ENCODE data around the gene CDC42BPG.
A peak's percentile ranks its signal among the peaks of the same experiment; 100 is the strongest.

Gene CDC42BPG

GRCh38 chr11:64863391-64864060, 19.1 kb upstream of the CDC42BPG start:
- DNase-seq = no peak

- DNase-seq = no peak
Observed at GRCh38 chr11:64862987-64863390, 18.5 kb upstream of the CDC42BPG start.

GRCh38 chr11:64861227-64861975, 16.9 kb upstream of the CDC42BPG start:
- no peak for DNase-seq

DNA sequence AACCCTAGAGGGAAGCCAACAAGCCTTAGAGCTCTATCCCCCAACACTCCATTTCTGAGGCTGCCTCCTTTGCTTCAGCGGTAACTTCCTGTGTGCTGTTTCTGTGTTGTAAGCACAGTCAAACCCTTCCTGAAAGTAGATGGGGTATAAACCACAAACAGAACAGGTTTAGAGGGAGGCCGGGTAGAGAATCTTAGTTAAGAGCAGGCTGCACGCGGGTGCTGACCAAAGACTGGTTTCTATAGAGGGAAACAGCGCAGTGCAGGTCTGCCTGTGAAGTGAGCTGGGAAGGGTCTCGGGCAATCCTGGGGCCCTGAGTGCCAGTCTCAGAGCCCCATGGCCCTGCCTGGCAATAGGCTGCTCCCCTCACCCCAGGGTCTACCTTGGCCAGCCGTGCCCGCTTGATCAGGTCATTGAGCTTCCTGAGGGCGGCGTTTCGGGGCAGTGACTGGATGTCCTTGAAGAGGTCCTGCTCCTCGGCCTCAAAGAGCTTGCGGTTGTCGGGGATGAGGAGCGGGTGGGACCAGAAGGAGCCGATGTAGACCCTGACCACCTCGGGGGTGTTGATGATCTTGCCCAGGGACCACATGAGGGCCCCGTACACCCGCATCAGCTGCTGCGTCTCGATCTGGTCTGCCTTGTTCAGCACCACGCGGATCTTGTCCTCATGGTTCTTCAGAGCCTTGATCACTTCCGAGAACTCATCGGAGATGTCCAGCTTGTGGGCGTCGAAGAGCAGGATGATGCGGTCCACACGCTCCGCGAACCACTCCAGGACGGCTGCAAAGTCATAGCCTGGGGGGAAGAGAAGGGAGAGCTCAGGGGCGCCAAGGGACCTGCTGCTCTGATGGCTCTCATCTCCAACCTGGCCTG, 15.3 kb upstream of the CDC42BPG start:
- DNase-seq = no peak

DNA sequence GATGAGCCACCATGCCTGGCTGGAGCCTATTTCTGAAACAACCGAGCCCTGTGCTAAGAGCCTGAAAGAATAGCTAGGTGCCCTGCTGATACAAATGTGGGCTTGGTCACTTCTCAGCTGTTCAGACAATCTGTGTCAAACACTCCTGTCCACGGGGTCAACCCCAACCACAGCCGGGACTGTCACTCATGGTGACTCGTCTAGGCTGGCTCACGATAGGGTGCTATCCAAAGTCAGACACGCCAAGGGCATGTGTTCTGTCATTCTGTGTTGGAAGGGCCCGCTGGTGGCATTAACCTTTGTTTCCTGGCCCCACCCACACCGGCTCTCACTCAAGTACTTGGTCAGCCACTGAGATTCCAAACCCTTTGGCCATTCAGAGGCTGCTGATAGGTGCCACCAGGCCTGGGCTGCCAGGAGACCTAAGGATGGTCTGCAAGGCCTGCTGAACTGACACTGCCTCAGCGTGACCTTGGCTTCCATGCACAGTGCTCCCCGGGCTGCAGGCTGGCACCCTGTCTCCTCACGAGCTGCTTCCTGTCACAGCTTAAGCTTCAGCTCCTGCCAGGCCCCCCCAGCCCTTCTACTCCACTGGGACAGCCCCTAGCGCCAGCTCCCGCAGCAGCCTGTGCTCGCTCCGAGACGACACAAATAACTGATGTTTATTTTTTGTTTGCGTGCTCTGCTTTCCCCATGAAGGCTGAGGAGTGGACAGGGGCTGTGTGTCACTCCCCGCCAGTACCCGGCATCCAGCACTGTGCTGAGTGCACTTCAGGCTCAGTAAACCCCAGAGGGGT, 14.2 kb upstream of the CDC42BPG start:
- no peak for DNase-seq

GRCh38 chr11:64857485-64857884, 13.0 kb upstream of the CDC42BPG start:
- no peak for DNase-seq

GRCh38 chr11:64856382-64857227, 12.2 kb upstream of the CDC42BPG start:
- no peak for DNase-seq

- no peak for DNase-seq
Observed at GRCh38 chr11:64855596-64856304, 11.3 kb upstream of the CDC42BPG start.

DNA sequence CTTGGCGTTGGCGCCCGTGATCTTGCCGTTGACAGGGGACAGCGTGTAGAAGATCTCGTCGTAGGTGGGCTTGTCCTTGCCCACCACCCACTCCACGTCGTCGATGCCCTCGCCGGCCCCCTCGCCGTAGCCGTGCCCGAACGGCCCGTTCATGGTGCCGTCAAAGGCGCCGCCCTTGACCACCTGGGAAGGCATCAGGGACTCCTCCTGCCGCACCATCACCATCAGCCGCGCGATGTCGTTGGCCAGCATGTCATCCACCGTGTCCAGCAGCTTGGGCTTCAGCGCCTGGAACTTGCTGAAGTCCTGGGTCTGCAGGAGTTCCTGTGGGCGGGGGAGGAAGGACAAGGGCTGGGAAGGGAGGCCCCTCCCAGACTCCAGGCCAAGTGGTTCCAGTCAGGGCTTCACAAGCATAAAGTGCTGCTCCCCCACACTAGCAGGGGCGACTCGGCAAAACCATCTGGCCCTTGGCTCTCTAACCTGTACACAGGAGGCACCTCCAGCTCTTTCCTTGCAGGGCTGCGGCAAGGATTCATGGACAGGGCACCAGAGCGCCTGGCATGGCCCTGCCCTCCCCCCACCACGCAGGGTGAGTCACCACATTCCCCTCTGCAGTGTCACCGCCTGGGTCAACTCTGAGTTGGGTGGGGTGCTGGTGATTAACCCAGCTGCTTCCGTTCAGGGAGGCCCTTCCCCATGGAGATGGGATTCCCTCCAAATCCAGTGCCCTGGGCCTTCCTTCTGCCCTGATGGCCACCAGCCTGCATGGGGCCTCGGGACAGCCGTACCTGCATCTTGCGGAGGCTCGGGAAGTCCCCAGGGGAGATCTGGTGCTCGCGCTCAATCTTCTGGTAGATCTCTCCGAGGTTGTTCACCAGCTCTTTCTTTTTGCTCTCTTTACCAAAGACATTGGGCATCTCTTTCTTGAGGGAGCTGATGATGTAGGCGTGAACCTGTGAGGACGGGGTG, 10.4 kb upstream of the CDC42BPG start:
- DNase-seq = peak; percentile 76

DNA sequence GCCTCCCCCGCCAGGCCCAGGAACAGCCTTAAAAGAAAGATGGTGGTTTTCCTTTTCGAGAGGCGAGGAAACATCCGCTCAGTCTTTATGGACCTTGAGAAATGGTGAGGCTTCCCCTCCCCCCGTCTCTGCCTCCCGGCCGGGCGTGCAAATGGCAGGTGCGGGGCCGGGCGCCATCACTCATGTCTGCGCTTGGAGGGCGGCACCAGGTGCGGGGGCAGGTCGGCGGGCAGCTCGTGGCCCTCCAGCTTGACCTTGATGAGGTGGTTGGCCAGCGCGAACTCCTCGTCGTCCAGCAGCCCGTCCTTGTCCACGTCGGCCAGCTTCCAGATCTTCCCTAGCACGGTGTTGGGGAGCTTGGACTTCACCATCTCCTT, 9.7 kb upstream of the CDC42BPG start:
- DNase-seq = no peak

- DNase-seq = no peak
Observed at GRCh38 chr11:64853709-64854108, 9.3 kb upstream of the CDC42BPG start.

DNA sequence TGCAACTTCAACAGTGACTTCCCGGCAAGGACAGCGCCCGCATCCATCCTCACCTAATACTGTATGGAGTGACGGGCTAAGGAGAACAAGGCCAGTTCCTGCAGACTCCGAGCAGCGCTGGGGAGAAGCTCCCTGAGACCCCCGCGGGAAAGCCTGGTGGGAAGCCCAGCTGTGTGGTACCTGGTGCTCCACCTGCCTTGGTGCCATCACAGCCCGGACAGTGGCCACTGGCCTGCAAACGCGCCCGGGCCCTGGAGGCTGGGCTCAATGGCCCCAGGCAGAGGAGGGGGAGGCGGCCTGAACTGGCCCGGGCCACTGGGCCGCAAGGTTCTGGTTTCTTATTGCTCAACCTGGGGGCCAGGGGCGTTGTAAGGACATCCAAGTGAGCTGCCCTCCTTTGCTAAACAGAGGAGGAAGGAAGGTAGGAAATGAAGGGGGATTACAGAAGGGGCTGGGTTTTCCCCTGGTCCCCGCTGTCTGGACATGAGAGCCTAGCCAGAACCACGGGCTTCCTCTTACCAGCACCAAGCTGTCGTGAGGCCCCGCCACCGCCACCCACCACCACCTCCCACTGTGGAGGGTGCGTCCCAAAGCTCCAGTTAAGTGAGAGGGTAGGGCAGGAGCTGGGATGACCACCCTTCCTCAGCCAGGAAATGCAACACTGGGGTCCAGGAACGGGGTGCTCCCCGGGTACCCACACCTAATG, 8.5 kb upstream of the CDC42BPG start:
- no peak for DNase-seq

DNA sequence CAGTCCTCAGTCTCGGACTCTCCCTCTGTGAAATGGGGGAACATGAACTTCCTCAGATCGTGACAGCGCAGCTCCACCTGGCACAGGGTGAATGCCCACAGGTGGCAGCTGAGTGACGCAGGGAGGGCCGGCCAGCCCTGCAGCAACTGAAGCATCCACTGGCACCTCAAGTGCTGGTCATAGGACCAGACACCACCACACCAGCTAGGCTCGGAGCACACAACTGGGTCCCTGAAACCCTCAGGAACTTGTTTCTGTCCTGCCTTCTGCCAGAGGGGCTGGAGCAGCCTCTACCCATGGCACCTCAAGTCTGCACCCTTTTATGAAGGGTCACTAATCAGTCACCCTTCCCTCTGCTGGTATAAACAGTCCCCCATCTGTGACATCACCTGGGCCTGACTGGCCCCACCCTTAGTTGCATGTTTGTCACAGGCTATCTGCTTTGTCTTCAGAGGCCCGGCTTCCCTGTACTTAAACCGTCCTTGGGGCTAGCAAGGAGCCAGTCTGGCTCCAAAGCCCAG, 7.4 kb upstream of the CDC42BPG start:
- DNase-seq = no peak

DNA sequence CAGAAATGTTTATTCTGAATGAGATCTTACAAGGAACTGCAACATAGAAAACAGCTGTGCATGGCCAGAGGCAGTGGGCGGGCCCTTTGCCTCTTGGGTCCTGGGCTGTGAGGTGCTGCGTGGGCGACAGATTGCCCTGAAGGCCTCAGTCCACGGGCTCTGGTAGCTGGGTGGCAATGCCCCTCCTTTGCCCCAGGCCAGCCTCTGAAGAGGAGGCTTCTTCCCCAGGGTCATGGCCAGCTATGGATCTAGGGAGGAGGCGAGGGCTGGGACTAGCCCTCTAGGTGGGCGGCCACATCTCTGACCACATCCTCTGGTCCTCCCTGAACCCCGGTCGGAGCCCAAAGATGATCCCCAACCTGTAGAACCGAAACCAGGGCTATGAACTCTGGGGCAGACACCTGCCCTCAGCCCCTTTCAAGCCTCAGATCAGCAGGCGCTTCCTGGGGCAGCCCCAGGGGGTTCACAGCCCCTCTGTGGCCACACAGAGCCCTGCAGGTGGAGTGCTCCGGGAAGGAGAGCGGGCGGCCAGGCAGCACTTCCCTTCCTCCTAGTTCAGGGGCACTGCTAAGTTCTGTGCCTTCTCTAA, 6.6 kb upstream of the CDC42BPG start:
- no peak for DNase-seq

- no peak for DNase-seq
Observed at GRCh38 chr11:64849598-64850356, 5.3 kb upstream of the CDC42BPG start.

GRCh38 chr11:64848826-64849597, 4.6 kb upstream of the CDC42BPG start:
- no peak for DNase-seq

All from femur (tissue), 1 donor.